ENCODE measurements around the gene CPT1B.

DNA sequence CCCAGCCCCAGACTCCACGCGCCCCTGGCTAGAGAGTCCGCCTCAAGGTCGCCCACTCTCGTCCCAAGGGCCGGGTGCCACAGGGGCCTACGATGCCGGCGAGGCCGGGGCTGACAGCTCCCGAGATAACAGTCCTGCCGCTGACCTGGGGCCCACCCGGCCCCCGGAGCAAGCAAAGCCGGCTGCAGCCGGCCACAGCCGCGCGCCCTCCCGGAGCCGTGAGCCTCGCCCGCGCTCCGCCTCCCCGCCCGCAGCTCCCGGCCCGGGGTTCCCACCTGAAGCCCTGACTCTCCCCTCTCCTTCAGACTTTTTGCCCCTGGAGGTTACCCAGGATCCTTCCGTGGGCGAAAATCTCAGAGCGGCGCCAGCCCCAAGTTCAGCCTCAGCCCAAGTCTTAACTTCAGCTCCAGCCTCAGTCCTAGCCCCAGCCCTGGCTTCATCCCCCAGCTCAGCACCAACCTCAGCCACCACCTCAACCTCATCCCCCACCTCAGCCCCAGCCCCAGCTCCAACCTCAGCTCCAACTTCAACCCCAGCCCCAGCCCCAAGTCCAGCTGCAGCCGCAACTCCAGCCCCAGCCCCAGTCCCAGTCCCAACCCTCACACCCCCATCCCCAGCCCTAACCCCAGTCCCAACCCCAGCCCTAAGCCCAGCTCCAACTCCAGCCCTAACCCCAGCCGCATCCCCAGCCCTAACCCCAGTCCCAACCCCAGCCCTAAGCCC, 30.8 kb downstream of the CPT1B start:
- TF ChIP-seq, protein P1, sequence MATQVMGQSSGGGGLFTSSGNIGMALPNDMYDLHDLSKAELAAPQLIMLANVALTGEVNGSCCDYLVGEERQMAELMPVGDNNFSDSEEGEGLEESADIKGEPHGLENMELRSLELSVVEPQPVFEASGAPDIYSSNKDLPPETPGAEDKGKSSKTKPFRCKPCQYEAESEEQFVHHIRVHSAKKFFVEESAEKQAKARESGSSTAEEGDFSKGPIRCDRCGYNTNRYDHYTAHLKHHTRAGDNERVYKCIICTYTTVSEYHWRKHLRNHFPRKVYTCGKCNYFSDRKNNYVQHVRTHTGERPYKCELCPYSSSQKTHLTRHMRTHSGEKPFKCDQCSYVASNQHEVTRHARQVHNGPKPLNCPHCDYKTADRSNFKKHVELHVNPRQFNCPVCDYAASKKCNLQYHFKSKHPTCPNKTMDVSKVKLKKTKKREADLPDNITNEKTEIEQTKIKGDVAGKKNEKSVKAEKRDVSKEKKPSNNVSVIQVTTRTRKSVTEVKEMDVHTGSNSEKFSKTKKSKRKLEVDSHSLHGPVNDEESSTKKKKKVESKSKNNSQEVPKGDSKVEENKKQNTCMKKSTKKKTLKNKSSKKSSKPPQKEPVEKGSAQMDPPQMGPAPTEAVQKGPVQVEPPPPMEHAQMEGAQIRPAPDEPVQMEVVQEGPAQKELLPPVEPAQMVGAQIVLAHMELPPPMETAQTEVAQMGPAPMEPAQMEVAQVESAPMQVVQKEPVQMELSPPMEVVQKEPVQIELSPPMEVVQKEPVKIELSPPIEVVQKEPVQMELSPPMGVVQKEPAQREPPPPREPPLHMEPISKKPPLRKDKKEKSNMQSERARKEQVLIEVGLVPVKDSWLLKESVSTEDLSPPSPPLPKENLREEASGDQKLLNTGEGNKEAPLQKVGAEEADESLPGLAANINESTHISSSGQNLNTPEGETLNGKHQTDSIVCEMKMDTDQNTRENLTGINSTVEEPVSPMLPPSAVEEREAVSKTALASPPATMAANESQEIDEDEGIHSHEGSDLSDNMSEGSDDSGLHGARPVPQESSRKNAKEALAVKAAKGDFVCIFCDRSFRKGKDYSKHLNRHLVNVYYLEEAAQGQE (tag by site-specific recombination; IDR thresholded peaks at IDR 0.05), result no peak
- TF ChIP-seq, protein P2, sequence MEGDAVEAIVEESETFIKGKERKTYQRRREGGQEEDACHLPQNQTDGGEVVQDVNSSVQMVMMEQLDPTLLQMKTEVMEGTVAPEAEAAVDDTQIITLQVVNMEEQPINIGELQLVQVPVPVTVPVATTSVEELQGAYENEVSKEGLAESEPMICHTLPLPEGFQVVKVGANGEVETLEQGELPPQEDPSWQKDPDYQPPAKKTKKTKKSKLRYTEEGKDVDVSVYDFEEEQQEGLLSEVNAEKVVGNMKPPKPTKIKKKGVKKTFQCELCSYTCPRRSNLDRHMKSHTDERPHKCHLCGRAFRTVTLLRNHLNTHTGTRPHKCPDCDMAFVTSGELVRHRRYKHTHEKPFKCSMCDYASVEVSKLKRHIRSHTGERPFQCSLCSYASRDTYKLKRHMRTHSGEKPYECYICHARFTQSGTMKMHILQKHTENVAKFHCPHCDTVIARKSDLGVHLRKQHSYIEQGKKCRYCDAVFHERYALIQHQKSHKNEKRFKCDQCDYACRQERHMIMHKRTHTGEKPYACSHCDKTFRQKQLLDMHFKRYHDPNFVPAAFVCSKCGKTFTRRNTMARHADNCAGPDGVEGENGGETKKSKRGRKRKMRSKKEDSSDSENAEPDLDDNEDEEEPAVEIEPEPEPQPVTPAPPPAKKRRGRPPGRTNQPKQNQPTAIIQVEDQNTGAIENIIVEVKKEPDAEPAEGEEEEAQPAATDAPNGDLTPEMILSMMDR (tag by site-specific recombination; IDR thresholded peaks at IDR 0.05), result no peak
- TF ChIP-seq ZNF239 (tag by site-specific recombination; IDR thresholded peaks at IDR 0.05), result no peak
- TF ChIP-seq HOXA7 (CRISPR knock-in tag; IDR thresholded peaks at IDR 0.05; ENCODE audit: borderline replicate concordance), result no peak
